Brain pericyte (primary cell): ENCODE data around the gene FAM177A1.
"Not testable (repeated sequence)": the region's sequence is repeated elsewhere in the genome, so short reads cannot be mapped to it uniquely, and the experiment has no call there.

Source experiments
- DNase-seq: peaks from one replicate; pipeline ENCODE4 v3.0.0-alpha.2; 2012; ENCODE audit warnings: low read depth, low spot score

FAM177A1 gene

DNA sequence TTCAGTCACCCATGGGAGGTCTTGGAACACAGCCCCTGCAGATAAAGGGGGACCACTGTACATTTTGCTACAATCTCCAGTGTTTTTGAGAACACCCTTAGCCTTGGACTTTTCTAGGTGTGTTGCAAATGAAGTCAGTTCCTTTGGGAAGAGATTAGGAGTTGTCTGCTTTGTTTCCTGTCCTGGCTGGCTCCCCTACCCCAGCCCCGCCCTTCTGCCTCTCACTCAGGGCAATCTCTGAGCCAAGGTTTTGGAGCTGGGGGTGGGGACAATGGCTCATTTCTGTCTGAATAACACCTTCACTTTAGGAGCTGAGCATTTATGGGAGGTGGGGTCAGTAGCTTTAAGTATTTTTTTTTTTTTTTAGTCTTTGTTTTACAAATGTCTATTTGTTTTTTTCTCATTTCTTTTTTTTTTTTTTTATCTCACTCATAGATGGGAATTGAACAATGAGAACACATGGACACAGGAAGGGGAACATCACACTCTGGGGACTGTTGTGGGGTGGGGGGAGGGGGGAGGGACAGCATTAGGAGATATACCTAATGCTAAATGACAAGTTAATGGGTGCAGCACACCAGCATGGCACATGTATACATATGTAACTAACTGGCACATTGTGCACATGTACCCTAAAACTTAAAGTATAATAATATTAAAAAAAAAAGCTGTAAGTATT lies 15.2 kb downstream of the FAM177A1 start:
- not testable (repeated sequence) for DNase-seq

DNA sequence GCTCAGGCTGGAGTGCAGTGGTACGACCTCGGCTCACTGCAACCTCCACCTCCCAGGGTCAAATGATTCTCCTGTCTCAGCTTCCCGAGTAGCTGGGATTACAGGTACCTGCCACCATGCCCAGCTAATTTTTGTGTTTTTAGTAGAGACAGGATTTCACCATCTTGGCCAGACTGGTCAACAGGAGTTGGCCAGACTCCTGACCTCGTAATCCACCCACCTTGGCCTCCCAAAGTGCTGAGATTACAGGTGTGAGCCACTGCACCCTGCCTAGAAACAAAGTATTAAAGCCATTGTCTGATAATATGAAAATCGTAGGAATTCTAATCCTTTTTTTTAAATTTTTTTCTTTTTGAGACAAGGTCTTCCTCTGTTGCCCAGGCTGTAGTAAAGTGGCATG lies 19.7 kb downstream of the FAM177A1 start:
- not testable (repeated sequence) for DNase-seq

DNA sequence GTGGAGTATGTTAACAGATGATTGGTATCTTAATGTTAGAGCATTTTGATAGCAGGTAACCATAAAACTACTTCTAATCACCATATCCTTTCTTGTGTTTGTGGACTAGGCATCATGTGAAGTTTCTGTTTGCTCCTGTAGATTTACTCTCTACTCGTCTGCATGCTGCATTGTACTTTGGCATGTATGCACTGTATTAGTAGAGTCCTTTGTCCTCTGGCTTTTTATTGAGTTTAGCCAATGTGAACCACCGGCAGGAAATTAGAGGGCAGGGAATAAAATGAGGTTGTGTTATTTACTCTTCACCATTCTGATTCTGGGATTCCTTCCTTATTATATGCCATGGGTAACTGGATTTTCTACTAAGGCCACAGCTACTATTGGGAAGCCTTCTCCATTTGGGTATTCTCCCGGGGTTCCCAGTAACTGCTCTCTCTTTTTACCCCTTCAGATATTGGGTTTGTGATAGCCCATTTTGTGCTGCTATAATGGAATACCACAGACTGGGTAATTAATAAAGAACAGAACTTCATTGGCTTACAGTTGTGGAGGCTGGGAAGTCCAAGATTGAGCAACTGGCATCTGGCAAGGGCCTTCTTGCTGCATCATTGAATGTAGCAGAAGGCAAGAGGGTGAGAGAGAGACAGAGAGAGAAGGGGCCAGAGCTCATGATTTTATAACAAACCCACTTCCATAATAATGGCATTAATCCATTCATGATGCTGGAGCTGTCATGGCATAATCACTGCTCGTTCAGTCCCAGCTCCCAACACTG lies 22.4 kb downstream of the FAM177A1 start:
- no peak for DNase-seq

DNA sequence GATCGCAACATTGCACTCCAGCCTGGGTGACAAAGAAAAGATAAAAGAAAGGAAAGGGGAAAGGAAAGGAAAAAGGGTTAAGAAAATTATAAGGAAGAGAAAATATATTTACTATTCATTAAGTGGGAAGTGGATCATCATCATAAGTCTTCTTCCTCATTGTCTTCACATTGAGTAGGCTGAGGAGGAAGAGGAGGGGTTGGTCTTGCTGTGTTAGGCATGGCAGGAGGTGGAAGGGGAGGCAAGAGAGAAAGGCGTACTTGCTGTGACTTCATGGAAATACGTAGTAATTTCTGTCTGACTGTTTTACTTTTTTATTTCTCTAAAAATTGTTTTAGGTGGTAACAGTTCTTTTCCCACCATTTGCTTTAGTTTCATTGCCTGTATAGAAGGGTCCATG lies 26.2 kb downstream of the FAM177A1 start:
- no peak for DNase-seq

DNA sequence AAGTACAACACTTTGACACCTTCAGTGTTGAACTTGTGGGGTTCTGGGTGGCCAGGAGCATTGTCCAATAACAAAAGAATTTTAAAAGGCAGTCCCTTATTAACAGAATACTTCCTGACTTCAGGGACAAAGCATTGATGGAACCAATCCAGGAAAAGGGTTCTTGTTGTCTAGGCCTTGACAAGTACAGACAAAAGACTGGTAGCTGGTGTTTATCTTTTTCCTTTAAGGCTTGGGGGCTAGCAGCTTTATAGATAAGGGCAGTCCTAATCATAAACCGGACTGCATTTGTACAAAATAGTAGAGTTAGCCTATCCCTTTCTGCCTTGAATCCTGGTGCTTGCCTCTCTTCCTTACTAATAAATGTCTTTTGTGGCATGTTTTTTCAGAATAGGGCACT lies 27.4 kb downstream of the FAM177A1 start:
- DNase-seq, result no peak

DNA sequence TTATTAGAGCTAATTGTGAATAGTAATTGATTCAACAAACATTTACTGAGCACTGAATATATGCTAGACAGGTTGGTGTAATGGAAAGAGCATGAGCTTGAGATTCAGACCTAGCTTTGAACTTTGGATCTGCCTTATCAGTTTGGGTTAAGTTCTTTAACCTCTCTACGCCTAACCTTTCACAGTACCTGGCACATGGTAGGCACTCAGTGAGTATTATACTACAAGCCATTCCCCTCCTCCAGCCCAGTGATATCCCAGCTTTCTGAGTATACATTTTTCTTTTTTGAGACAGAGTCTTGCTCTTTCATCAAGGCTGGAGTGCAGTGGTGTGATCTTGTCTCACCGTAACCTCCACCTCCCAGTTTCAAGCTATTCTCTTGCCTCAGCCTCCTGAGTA lies 32.0 kb downstream of the FAM177A1 start:
- DNase-seq, result no peak

DNA sequence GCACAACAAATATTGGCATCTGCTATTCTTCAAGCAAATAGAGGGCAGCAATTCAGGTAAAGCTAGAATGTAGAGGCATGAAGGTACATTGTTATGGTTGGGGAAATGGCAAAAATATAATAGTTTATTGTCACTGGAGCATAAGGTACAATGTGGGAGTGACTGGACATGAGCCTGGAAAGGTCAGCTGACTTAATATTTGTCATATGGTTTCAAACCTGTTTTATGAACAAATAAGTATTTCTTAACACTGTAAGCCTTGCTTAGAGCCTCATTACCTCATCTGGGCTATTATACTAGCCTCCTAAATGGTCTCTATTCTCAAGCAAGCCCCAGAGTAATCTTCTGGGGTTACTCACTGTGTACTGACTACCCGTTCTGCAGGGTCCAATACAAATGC lies 33.7 kb downstream of the FAM177A1 start:
- no peak for DNase-seq

DNA sequence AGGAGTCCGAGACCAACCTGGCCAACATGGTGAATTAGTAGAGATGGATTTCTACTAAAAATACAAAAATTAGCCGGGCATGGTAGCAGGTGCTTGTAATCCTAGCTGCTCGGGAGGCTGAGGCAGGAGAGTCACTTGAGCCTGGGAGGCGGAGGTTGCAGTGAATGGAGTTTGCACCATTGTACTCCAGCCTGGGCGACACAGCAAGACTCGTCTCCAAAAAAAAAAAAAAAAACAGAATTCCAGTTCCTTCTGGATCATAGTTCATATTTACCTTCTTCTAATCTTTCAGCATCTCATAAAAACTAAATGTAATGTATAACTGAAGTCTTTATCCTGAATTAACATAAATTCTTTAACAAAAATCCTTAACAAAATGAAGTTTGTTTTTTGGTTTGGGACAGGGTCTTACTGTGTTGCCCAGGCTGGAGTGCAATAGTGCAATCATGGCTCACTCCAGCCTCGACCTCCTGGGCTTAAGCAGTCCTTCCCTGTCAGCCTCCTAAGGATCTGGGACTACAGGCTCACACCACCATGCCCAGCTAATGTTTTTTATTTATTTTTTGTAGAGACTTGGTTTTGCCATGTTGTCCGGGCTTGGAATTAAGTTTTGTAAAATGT lies 37.6 kb downstream of the FAM177A1 start:
- no peak for DNase-seq

DNA sequence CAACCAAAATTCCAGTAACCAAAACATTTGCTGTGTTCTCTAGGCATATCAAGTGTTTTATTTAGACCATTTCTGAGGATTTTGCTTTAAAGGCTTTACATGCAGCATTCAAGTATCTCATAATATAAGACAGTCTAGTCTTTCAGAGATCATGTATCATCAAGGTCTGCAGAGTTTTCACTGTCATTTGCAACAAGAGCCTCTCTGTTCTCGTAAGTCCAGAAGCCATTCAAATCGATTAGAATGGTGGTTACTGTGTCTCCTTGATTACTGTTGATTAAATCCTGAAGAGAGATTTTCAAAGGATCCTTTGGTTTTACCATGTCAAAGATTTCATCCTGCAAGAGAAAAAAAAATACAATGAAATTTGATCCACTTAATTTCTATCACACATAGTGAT lies 39.4 kb downstream of the FAM177A1 start:
- no peak for DNase-seq

DNA sequence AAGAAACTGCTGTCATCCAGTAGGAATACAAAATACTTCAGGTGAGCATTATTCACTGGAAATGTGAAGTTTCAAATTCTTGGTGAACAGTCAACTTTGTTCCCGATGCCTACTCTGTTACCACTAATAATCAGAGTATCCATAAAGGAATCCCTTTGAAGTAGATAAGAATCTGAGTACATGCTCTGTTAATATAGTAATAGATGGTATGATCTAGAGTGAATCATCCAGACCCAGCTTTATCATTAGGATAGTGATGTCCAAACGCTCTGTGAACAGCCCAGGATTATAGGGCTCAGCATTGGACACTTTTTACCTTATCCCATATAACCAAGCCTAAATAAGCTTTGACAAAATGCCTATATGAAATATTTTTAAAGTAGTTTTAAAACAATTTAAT lies 42.4 kb downstream of the FAM177A1 start:
- DNase-seq, result no peak

DNA sequence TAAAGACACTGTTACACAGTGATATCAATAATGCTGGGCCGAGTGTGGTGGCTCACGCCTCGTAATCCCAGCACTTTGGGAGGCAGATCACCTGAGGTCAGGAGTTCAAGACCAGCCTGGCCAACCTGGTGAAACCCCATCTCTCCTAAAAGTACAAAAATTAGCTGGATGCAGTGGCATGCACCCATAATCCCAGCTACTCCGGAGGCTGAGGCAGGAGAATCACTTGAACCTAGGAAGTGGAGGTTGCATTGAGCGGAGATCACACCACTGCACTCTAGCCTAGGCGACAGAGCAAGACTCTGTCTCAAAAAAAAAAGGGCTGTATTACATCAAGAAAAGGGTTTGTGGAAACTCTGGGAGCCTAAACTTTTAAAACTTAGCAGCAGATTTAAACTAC lies 48.6 kb downstream of the FAM177A1 start:
- DNase-seq, result not testable (repeated sequence)

DNA sequence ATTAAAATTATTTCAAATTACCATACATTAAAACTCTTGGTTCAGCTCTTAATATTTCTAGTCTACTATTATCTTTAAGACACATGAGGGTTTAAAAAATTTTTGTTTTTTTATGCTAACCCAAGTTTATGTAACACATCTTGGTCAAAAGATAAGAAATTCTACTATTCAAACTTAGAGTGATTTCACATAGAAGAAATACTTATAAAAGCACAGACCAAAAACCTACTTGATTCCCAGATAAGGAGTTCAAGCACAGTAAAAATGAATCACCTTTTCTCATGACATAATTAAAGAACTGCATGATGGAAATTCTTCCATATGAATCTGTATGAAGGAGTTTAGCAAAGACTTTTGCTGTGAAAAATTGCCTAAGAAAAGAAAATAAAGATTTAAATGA lies 61.8 kb downstream of the FAM177A1 start:
- no peak for DNase-seq

DNA sequence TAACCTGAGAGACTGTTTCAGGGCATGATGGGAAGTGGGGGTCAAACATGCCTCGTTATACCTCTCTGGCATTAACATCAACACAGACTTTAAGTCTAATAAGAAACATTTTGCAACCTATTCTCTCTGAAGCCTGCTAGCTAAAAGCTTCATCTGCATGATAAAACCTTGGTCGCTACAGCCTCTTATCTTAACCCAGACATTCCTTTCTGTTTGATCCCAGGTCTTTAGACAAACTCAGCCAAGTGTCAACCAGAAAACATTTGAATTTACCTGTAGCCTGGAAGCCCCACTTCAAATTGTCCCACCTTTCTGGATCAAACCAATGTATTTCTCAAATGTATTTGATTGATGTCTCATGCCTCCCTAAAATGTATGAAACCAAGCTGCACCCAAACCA lies 66.6 kb downstream of the FAM177A1 start:
- DNase-seq, result no peak

DNA sequence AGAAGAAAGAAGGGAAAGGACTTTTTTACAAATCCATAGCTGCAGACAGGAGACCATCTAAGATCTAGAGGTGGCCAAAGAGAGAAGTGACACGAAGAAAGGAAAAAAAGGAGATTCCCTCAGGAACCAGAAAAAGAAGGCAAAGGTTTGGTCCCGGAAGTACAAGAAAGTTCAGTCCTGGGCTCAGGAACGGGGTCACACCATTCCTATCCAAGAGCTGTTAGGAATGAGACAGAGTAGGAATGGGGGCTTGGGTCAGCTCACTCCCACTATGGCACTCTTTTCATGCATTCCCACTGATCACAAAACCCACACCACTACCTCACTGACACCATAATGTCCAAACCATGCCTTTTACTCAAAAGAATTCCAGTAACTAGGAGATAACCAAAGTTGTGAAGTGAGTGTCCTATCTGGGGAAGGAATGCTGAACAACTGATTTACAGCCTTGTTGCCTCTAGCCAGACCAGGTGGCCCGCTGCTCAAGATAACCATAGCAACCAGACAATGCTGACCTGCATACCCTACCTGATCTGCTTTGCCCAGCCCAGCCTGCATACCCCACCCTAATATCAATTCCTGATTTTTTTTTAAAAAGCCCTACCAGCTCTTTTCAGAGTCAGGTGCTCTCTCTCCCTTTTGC lies 67.4 kb downstream of the FAM177A1 start:
- no peak for DNase-seq

DNA sequence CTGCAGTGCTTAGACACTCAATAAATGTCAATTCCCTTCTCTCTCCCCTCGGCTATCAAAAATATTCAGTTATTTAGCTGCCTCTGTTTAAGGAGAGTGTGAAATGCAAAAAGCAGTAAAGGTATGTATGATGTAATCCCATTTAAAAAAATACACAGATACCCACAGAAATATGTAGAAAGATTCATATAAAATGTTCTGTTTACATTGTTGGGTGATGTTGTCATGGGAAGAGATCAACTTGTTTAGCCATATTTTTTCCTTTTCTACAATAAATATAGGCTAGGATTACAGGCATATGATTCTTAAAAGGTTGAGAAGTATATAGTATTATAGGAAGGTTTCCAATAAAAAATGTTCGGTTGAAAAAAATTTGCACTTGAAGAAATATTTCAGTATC lies 68.0 kb downstream of the FAM177A1 start:
- no peak for DNase-seq

DNA sequence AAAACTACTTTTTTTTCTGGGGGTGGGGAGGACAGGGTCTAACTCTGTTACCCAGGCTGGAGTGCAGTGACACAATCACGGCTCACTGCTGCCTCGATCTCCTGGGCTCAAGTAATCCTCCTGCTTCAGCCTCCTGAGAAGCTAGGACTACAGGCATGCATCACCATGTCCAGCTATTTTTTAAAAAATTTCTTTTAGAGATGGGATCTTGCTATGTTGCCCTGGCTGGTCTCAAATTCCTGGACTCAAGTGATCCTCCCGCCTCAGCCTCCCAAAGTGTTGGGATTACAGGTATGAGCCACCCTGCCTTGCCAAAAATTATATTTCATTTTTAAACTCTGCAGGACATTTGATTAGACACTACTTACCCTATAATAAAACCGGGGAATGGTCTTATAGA lies 70.2 kb downstream of the FAM177A1 start:
- no peak for DNase-seq

DNA sequence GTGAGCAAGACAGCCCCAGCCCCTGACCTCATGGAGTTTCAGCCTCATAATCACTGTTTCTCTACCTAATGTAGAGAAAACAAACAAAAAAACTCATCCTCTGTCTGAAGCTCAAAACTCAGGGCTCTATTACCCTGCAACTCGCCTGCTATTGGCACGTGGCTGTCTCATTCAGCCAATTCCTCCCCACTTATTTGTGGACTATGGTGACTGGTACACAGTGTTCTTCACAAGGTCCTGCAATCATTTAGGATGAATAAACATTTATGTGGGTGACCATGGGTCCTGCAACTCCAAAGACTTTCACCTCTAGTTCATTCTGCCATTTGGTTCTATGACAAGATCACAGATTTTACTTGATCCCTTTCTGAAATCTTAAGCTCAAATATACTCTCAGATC lies 71.0 kb downstream of the FAM177A1 start:
- DNase-seq, result no peak

DNA sequence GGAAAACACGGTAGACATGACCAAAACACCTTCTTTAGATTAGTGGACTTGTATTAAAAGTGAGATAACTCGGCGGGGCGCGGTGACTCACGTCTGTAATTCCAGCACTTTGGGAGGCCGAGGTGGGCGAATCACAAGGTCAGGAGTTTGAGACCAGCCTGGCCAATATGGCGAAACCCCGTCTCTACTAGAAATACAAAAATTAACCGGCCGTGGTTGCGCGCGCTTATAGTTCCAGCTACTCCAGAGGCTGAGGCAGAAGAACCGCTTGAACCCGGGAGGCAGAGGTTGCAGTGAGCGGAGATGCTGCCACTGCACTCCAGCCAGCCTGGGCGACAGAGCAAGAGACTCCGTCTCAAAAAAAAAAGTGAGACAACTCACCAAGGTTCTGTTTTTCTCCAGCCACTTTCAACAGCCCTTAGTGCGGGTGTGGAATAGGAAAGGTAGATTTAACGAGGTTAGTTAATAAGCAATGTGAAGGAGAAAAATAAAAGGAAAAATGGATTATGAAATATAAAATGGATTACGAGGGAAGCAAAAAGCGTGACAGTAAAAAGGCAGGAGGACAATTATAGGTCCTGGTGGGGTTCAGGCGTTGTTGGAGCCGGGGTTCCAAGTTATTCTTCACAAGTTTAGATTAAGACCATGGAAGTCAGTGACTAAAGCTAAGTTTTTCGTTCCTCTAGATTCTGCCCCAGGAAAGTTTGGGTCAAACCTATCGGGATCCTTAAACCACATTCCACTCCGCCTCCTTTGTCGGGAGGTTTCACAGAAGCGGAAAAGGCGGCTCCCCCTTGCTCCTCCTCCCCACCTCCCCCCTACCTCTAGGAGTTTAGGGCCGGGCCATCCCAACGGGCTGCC lies 75.2 kb downstream of the FAM177A1 start:
- no peak for DNase-seq

DNA sequence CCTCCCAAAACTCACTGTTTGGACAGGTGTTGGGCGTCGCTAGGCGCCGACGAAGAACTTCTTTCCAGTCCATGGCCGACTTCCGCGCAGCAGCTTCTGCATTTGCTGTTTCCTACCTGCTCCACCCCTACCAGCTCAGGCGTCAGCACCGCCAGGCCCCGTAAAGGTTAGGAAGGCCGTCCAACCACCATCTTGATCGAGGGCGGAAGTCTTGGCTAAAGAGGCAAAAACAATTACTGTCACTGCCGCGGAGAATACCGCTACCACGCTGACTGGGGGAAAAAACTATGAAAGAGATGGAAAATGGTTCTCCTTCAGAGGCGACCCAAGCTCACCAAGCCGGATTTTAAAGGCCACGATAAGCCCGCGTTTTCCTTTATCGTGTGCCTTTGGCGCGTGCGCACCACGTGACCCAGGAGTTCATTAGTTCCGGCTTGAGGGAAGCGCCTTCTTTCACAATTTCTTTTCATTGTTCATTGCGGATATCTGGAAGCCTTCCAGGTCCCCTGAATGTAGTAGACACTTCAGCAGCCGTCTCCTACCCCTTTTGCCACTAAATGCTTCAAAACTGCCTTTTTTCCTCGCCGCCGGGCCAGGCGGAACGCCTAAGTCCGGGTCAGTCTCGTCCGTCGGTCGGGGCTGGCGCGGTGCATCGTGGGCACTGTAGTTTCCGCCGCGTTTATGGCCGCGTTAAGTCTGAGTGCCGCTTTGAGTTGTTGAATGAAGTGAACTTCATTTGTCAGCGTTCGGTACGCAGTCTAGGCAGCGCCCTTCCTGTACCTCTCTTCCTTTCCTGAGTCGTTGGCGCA lies 76.0 kb downstream of the FAM177A1 start, which contains the start of the genes PPP2R3C and PRORP:
TSS of gene PPP2R3C (minus strand) at position 104 of the 809 bp plus-strand sequence. CDS start at position 73, 31 bp downstream.
TSS of gene PRORP (plus strand) at position 666 of the 809 bp plus-strand sequence. CDS start 694 bp downstream, outside the sequence.
- DNase-seq, result peak; percentile 93

DNA sequence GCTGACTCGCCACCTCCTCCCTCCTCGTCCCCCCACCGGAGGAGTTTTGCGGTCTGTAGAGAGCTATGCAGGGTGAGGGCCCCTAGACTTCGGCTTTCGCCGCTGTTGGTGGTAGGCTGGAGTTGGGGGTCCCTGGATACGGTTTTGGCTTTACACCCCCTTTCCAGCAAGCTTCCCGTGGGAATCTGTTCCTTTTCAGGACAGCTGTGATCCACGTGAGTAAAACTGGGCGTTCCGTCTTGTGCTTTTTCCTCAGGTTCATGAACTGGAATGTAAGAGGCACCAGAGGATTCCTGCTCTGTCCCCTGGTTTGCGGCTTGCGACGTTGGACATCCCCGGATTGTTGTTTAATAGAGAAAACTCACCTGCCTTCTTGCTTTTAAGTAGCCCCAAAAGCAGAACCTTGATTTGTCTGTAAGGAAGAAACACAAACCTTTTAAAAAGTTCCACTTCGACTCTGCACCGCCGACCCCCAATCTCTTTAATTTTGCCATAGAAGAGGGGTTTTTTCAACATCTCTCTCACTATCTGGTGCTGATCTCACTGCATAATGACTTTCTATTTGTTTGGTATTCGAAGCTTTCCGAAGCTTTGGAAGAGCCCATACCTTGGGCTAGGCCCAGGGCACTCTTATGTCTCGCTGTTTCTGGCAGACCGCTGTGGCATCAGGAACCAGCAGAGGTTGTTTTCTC lies 76.8 kb downstream of the FAM177A1 start:
- DNase-seq, result peak; percentile 6
